ENCODE results near the gene B3GNT8. TPM values are rescaled to one million over a fixed set of nuclear protein-coding genes. Genes with fewer than 3 reads are reported as not detected.

B3GNT8 gene
- total and polyA plus RNA-seq, 2 of the 4 experiments (the other 2 are of a cell fraction) = 0.36 TPM

DNA sequence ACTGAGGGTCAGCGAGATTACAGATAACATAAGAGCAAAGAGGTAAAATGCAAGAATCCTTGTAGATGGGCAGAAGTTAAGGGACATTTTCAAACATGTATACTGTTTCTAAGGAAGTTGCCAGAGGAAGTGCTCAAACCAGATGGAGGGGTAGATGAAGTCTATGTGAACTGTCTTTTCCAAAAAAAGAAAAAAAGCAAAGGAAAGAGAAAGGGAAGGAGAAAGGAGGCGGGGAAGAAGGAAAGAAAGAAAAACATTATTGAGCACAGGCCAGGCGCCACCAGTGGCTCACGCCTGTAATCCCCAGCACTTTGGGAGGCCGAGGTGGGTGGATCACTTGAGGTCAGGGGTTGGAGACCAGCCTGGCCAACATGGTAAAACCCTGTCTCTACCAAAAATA, 7.3 kb upstream of the B3GNT8 start:
- Histone ChIP-seq H4K91ac (ENCODE audit: insufficient read depth, low read depth, low read length) (no peak overlapping the region), H2AK9ac (replicated peaks; ENCODE audit: low read depth, low read length, poor library complexity) (no peak overlapping the region), H3K14ac (replicated peaks; ENCODE audit: low read depth, low read length) (no peak overlapping the region), H3K56ac (ENCODE audit: extremely low read depth, insufficient read depth, low read length) (no peak overlapping the region), H2BK5ac (ENCODE audit: low read depth, low read length, poor library complexity, severe bottlenecking) (no peak overlapping the region), H3K4me1 (ENCODE audit: control insufficient read depth, insufficient read depth, low read length) (no peaks in the 10 kb centered on the region; the same call in 1 of the 2 replicates), H2BK120ac (ENCODE audit: low read depth, low read length) (no peak overlapping the region), H3K4me3 (ENCODE audit: insufficient read depth, low read depth, low read length) (no peak overlapping the region), H2BK20ac (ENCODE audit: low read depth, low read length) (no peak overlapping the region), H2AK5ac (ENCODE audit: low read depth, low read length) (no peak overlapping the region), H4K8ac (ENCODE audit: low read depth in 2 of 2, low read length in 2 of 2) (no peak overlapping the region), H3K27ac (ENCODE audit: insufficient read depth, low read length) (no peak overlapping the region), H3K9me3 (ENCODE audit: control insufficient read depth, insufficient read depth, low read length) (no peaks in the 10 kb centered on the region), H3K27me3 (ENCODE audit: control insufficient read depth, insufficient read depth, low read length) (no peaks in the 10 kb centered on the region), H3K79me1 (ENCODE audit: low read depth in 1 of 2, low read length in 2 of 2) (peaks cover 9 to 21% of the 10 kb centered on the region in 2 experiments), H3K4me2 (ENCODE audit: low read depth, low read length) (no peak overlapping the region), H4K20me1 (ENCODE audit: insufficient read depth, low read length) (no peaks in the 10 kb centered on the region), H2AFZ (replicated peaks; ENCODE audit: low read length, poor library complexity) (no peak overlapping the region), H3K9ac (ENCODE audit: low read depth, low read length) (no peak overlapping the region), H4K5ac (ENCODE audit: low read depth, low read length) (no peak overlapping the region), H2BK15ac (ENCODE audit: low read depth, low read length) (no peak overlapping the region), H3K4ac (ENCODE audit: low read depth, low read length) (no peak overlapping the region), H3K9me1 (ENCODE audit: insufficient read depth, low read length) (no peaks in the 10 kb centered on the region; the same call in 1 of the 2 replicates), H3K18ac (ENCODE audit: low read depth, low read length) (no peak overlapping the region), H3K23ac (ENCODE audit: low read depth, low read length) (no peak overlapping the region), H3K36me3 (ENCODE audit: control insufficient read depth, insufficient read depth, low read length) (peaks cover 28% of the 10 kb centered on the region)
- CTCF ChIA-PET = no interaction called here
- in situ Hi-C loops (cut with MboI; ENCODE audit: low sequenced_read_pairs) = no loop called here
- no peak for TF ChIP-seq BHLHE40 (IDR thresholded peaks at IDR 0.05; ENCODE audit: low read depth, low read length)
- TF ChIP-seq SMC3 (IDR thresholded peaks at IDR 0.05; ENCODE audit: low read depth, low read length) = no peak
- no peak for TF ChIP-seq RFX5 (IDR thresholded peaks at IDR 0.05; ENCODE audit: low read depth, low read length)
- TF ChIP-seq CEBPB (IDR thresholded peaks at IDR 0.05; ENCODE audit: low read depth, low read length) = no peak
- TF ChIP-seq, protein P1, sequence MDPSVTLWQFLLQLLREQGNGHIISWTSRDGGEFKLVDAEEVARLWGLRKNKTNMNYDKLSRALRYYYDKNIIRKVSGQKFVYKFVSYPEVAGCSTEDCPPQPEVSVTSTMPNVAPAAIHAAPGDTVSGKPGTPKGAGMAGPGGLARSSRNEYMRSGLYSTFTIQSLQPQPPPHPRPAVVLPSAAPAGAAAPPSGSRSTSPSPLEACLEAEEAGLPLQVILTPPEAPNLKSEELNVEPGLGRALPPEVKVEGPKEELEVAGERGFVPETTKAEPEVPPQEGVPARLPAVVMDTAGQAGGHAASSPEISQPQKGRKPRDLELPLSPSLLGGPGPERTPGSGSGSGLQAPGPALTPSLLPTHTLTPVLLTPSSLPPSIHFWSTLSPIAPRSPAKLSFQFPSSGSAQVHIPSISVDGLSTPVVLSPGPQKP (IDR thresholded peaks at IDR 0.05; ENCODE audit: borderline replicate concordance, low read depth, low read length) = no peak
- TF ChIP-seq FOS (IDR thresholded peaks at IDR 0.05; ENCODE audit: low read depth, low read length) = no peak
- TF ChIP-seq NFE2L2 (IDR thresholded peaks at IDR 0.05; ENCODE audit: low read depth, low read length) = no peak
- TF ChIP-seq MAFK (IDR thresholded peaks at IDR 0.05; ENCODE audit: low read depth, low read length) = no peak
- no peak for TF ChIP-seq MXI1 (IDR thresholded peaks at IDR 0.05; ENCODE audit: borderline replicate concordance, low read depth, low read length)
- TF ChIP-seq, protein P2, sequence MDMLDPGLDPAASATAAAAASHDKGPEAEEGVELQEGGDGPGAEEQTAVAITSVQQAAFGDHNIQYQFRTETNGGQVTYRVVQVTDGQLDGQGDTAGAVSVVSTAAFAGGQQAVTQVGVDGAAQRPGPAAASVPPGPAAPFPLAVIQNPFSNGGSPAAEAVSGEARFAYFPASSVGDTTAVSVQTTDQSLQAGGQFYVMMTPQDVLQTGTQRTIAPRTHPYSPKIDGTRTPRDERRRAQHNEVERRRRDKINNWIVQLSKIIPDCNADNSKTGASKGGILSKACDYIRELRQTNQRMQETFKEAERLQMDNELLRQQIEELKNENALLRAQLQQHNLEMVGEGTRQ (IDR thresholded peaks at IDR 0.05; ENCODE audit: low read depth, low read length) = no peak
- TF ChIP-seq, protein P3, sequence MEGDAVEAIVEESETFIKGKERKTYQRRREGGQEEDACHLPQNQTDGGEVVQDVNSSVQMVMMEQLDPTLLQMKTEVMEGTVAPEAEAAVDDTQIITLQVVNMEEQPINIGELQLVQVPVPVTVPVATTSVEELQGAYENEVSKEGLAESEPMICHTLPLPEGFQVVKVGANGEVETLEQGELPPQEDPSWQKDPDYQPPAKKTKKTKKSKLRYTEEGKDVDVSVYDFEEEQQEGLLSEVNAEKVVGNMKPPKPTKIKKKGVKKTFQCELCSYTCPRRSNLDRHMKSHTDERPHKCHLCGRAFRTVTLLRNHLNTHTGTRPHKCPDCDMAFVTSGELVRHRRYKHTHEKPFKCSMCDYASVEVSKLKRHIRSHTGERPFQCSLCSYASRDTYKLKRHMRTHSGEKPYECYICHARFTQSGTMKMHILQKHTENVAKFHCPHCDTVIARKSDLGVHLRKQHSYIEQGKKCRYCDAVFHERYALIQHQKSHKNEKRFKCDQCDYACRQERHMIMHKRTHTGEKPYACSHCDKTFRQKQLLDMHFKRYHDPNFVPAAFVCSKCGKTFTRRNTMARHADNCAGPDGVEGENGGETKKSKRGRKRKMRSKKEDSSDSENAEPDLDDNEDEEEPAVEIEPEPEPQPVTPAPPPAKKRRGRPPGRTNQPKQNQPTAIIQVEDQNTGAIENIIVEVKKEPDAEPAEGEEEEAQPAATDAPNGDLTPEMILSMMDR (conservative IDR thresholded peaks at IDR 0.05; ENCODE audit: low read depth, low read length) = no peak
- no peak for TF ChIP-seq RAD21 (IDR thresholded peaks at IDR 0.05; ENCODE audit: low read length)
- no peak for TF ChIP-seq POLR2A (IDR thresholded peaks at IDR 0.05; ENCODE audit: low read depth, low read length)
- no peak for TF ChIP-seq CHD1 (IDR thresholded peaks at IDR 0.05; ENCODE audit: low read depth, low read length)
- TF ChIP-seq MAZ (IDR thresholded peaks at IDR 0.05; ENCODE audit: borderline replicate concordance, low read depth, low read length) = no peak
- no peak for TF ChIP-seq RCOR1 (IDR thresholded peaks at IDR 0.05; ENCODE audit: insufficient replicate concordance, low read length)
- dilution Hi-C loops (cut with HindIII; ENCODE audit: low sequenced_read_pairs, unreplicated experiment) = no loop called here
- intact Hi-C loops (cut with micrococcal nuclease) = no loop called here
- DNase-seq (no peak), ATAC-seq (ENCODE audit: low read depth) (no peak)
- BruUV-seq (replicated peaks) = no TSS peak
- POLR2A ChIA-PET (ENCODE audit: unreplicated experiment) = no interaction called here
- WGBS, 2 experiments (ENCODE audit: extremely low coverage in 2 of 2, insufficient read length in 1 of 2) = no CpG with 5 or more reads among the region's 5 CpGs
